C4-2B (cell line): Measurements from ENCODE around the gene OSBPL1A.
"Not testable (repeated sequence)": the region's sequence is repeated elsewhere in the genome, so short reads cannot be mapped to it uniquely, and the experiment has no call there.

Source experiments
- H3K27ac ChIP-seq: fragments of 450-650 bp; 2 replicates; pipeline ENCODE4 v1.5.1; 2017
- CTCF ChIP-seq: fragments of 450-650 bp; conservative IDR thresholded peaks from 2 replicates; pipeline ENCODE4 v1.5.1; 2017; ENCODE audit warnings: mild to moderate bottlenecking
- ZFX ChIP-seq: fragments of 450-650 bp; IDR thresholded peaks from 2 replicates; pipeline ENCODE4 v1.6.1; 2017

Gene OSBPL1A

GRCh38 chr18:24380163-24380747 is 17.4 kb downstream of the OSBPL1A start:
- H3K27ac ChIP-seq: no peak overlapping the region
- no peak for TF ChIP-seq ZFX
- TF ChIP-seq CTCF: no peak

GRCh38 chr18:24378598-24378997 is 19.0 kb downstream of the OSBPL1A start:
- TF ChIP-seq CTCF (no peak), ZFX (no peak)
- H3K27ac ChIP-seq: no peak overlapping the region

DNA sequence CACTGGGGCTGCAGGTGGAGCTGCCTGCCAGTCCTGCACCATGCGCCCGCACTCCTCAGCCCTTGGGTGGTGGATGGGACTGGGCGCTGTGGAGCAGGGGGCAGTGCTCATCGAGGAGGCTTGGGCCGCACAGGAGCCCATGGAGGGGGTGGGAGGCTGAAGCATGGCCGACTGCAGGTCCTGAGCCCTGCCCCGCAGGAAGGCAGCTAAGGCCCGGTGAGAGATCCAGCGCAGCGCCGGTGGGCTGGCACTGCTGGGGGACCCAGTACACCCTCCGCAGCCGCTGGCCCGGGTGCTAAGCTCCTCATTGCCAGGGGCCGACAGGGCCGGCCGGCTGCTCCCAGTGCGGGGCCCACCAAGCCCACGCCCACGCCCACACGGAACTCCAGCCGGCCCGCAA is 21.1 kb downstream of the OSBPL1A start:
- not testable (repeated sequence) for H3K27ac ChIP-seq

DNA sequence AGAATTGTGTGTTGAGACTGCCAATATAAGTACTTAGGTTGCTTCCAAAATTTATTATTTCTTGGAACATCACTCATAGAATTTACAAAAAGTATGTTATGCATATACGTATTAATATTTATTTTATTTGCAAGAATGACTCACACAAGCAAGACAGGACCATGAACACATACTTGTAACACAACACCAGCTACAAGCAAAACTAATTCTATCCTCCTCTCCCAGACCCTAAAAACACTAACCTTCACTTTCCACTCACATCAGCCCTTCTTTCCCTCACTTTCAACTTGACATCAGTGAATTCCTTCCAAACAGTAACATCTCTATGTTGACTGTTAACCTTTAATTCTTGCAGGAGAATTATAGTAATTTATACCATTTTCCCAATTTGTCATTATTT is 24.3 kb downstream of the OSBPL1A start:
- H3K27ac ChIP-seq: no peak overlapping the region
- TF ChIP-seq ZFX: no peak

- TF ChIP-seq CTCF (no peak), ZFX (no peak)
- H3K27ac ChIP-seq: no peak overlapping the region
Observed at GRCh38 chr18:24372279-24372872, 25.2 kb downstream of the OSBPL1A start.

GRCh38 chr18:24370120-24370519 is 27.5 kb downstream of the OSBPL1A start:
- H3K27ac ChIP-seq: no peak overlapping the region
- TF ChIP-seq CTCF (no peak), ZFX (no peak)

GRCh38 chr18:24369426-24369825 is 28.2 kb downstream of the OSBPL1A start:
- no peak for TF ChIP-seq CTCF
- TF ChIP-seq ZFX: no peak
- no peak overlapping the region for H3K27ac ChIP-seq

DNA sequence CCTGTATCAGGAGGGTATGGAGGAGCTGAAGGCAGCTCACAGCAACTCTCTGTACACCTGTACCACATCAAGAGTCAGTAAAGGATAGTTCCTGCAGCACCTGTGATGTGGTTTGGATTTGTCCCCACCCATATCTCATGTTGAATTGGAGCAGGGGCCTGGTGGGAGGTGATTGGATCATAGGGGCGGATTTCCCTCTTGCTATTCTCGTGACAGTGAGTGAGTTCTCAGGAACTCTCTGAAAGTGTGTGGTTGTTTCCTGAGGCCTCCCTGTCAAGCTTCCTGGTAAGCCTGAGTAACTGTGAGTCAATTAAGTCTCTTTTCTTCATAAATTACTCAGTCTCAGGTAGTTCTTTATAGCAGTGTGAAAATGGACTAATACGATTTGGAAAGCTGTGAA is 28.9 kb downstream of the OSBPL1A start:
- no peak overlapping the region for H3K27ac ChIP-seq
- no peak for TF ChIP-seq CTCF
- TF ChIP-seq ZFX: no peak
